CD14-positive monocyte (primary cell): ENCODE results near the gene SMC4. TPM values are rescaled to one million over a fixed set of nuclear protein-coding genes. Genes with fewer than 3 reads are reported as not detected.
A peak's percentile ranks its signal among the peaks of the same experiment; 100 is the strongest.

Source experiments
- DNase-seq, 3 donors: peaks; one replicate each; pipeline ENCODE4 v3.0.0-alpha.2; 2011 to 2022
- H2AFZ ChIP-seq: 2 replicates; pipeline ENCODE4 v1.6.0; 2012; ENCODE audit warnings: mild to moderate bottlenecking, low read depth, low read length, inconsistent platforms; ENCODE audit not compliant: insufficient read depth, poor library complexity, severe bottlenecking
- H3K27ac ChIP-seq, 2 donors: 1 replicate in 1 of 2; 2 replicates in 1 of 2; pipeline ENCODE4 v1.5.1; 2012 to 2013; ENCODE audit warnings: low read length in 2 of 2, control low read depth in 1 of 2, inconsistent platforms in 1 of 2, low read depth in 1 of 2, mild to moderate bottlenecking in 1 of 2
- H3K27me3 ChIP-seq, 2 donors: one replicate each; pipeline versions ENCODE4 v1.6.0 to v1.6.1; 2011 to 2013; ENCODE audit warnings: low read length in 2 of 2; ENCODE audit not compliant: control insufficient read depth in 2 of 2, insufficient read depth in 2 of 2
- H3K36me3 ChIP-seq, 2 donors: replicated peaks in 1 of 2; 1 replicate in 1 of 2; 2 replicates in 1 of 2; pipeline versions ENCODE4 v1.5.1 to v1.6.1; 2012 to 2013; ENCODE audit warnings: low read length in 2 of 2, control low read depth in 1 of 2, inconsistent platforms in 1 of 2, mild to moderate bottlenecking in 1 of 2; ENCODE audit not compliant: insufficient read depth in 2 of 2, control insufficient read depth in 1 of 2
- H3K4me1 ChIP-seq, 2 donors: 1 replicate in 1 of 2; 2 replicates in 1 of 2; pipeline versions ENCODE4 v1.5.1 to v1.6.1; 2012 to 2013; ENCODE audit warnings: low read length in 2 of 2, control low read depth in 1 of 2, inconsistent platforms in 1 of 2, mild to moderate bottlenecking in 1 of 2, moderate library complexity in 1 of 2; ENCODE audit not compliant: insufficient read depth in 2 of 2, control insufficient read depth in 1 of 2
- H3K4me2 ChIP-seq: replicated peaks from 2 replicates; pipeline ENCODE3; 2012; ENCODE audit warnings: low read length, moderate library complexity, mild to moderate bottlenecking; ENCODE audit not compliant: poor library complexity, severe bottlenecking; ENCODE audit errors: extremely low read depth
- H3K4me3 ChIP-seq, 3 experiments: fragments of 200-600 bp in 1 of 3; sonication (generic) in 1 of 3; replicated peaks in 1 of 3; 1 replicate in 2 of 3; 2 replicates in 1 of 3; pipeline ENCODE4 v1.5.1; 2011 to 2013; ENCODE audit warnings: low read length in 3 of 3, mild to moderate bottlenecking in 3 of 3, control low read depth in 2 of 3, low read depth in 2 of 3, inconsistent platforms in 1 of 3, moderate library complexity in 1 of 3
- H3K79me2 ChIP-seq: 2 replicates; pipeline ENCODE4 v1.6.0; 2012; ENCODE audit warnings: mild to moderate bottlenecking, control low read depth, inconsistent platforms, low read length, moderate library complexity; ENCODE audit not compliant: insufficient read depth
- H3K9ac ChIP-seq: 2 replicates; pipeline ENCODE4 v1.6.0; 2017; ENCODE audit warnings: low read length, mild to moderate bottlenecking; ENCODE audit not compliant: insufficient read depth, poor library complexity, severe bottlenecking
- H3K9me3 ChIP-seq, 2 donors: replicated peaks in 1 of 2; 1 replicate in 1 of 2; 2 replicates in 1 of 2; pipeline versions ENCODE4 v1.5.1 to v1.6.1; 2012 to 2013; ENCODE audit warnings: low read length in 2 of 2, control low read depth in 1 of 2; ENCODE audit not compliant: control insufficient read depth in 1 of 2, insufficient read depth in 1 of 2
- H4K20me1 ChIP-seq: 2 replicates; pipeline ENCODE4 v1.6.0; 2012; ENCODE audit warnings: mild to moderate bottlenecking, low read length, control low read depth, moderate library complexity; ENCODE audit not compliant: insufficient read depth
- H3K27ac Mint-ChIP-seq, 7 donors: one replicate each; pipeline ENCODE4 v1.8.0; 2020; ENCODE audit warnings: mild to moderate bottlenecking in 7 of 7, mixed read lengths in 7 of 7, moderate library complexity in 6 of 7, inconsistent platforms in 2 of 7
- H3K27me3 Mint-ChIP-seq, 3 donors: one replicate each; pipeline ENCODE4 v1.8.0; 2021 to 2022; ENCODE audit warnings: low read depth in 3 of 3, mild to moderate bottlenecking in 3 of 3, mixed read lengths in 3 of 3, moderate library complexity in 3 of 3, inconsistent platforms in 1 of 3
- H3K36me3 Mint-ChIP-seq, 2 donors: one replicate each; pipeline ENCODE4 v1.8.0; 2020; ENCODE audit warnings: mixed read lengths in 2 of 2, inconsistent platforms in 1 of 2, mild to moderate bottlenecking in 1 of 2
- H3K4me1 Mint-ChIP-seq: one replicate; pipeline ENCODE4 v1.8.0; 2020; ENCODE audit warnings: mild to moderate bottlenecking, mixed read lengths
- H3K4me3 Mint-ChIP-seq, 2 donors: one replicate each; pipeline ENCODE4 v1.8.0; 2020; ENCODE audit warnings: mild to moderate bottlenecking in 2 of 2, mixed read lengths in 2 of 2, moderate library complexity in 1 of 2
- H3K9me3 Mint-ChIP-seq, 7 donors: one replicate each; pipeline ENCODE4 v1.8.0; 2020 to 2022; ENCODE audit warnings: mixed read lengths in 7 of 7, mild to moderate bottlenecking in 6 of 7, moderate library complexity in 6 of 7, inconsistent platforms in 2 of 7
- CTCF ChIP-seq: fragments of 200-600 bp; IDR thresholded peaks from one replicate; pipeline ENCODE4 v1.8.0; 2022; ENCODE audit warnings: antibody characterized with exemption, mild to moderate bottlenecking
- WGBS: methylation state at CpG from one replicate; pipeline ENCODE4 v1.1.5; 2013; ENCODE audit warnings: missing lambda C conversion rate; ENCODE audit not compliant: insufficient coverage; 5-methylcytosine and 5-hydroxymethylcytosine counted together
- intact Hi-C, 2 donors: fragments of 100-400 bp; cut with micrococcal nuclease; formaldehyde crosslinking; loops; one replicate each; pipeline versions ENCODE4 v1.15.0 to v1.15.1; 2023
- polyA plus RNA-seq, 3 donors: library from polyadenylated mRNA; depleted of rRNA in 1 of 3; unstranded in 2 of 3; stranded (reverse) in 1 of 3; fragments of 300-500 nt in 2 of 3; fragments of >200 nt in 1 of 3; fragmentation: Illumina TruSeq in 2 of 3; gene quantifications; 1 replicate in 2 of 3; 2 replicates in 1 of 3; pipeline ENCODE4 v1.2.3, GENCODE V29; 2012 to 2021

SMC4 gene
- polyA plus RNA-seq, 3 donors, result 6.8 to 17.2 (median 14.1) TPM

- Histone ChIP-seq H4K20me1 (no peaks in the 10 kb centered on the region), H3K36me3 (peaks cover 0 to 3% of the 10 kb centered on the region in 2 donors), H3K9me3 (no peaks in the 10 kb centered on the region), H3K9ac (no peak overlapping the region), H3K4me1 (peaks cover 16 to 30% of the 10 kb centered on the region in 2 donors), H3K4me3 (no peak overlapping the region), H3K79me2 (peaks cover 69% of the 10 kb centered on the region), H3K4me2 (no peak overlapping the region), H2AFZ (no peak overlapping the region), H3K27ac (no peak overlapping the region), H3K27me3 (no peaks in the 10 kb centered on the region)
- H3K9me3 Mint-ChIP-seq, result peaks cover 0 to 13% (median 6%) of the 10 kb centered on the region in 7 donors
- peaks cover 8 to 16% of the 10 kb centered on the region in 2 donors for H3K36me3 Mint-ChIP-seq
- no peak overlapping the region for H3K4me3 Mint-ChIP-seq
- intact Hi-C loops, result loop anchor here in 1 of 2 donors (5.0 kb wide), 1 partner anchor 45 kb away; no protein-coding TSS in a partner anchor
- peaks cover 0 to 9% (median 0%) of the 10 kb centered on the region in 3 donors for H3K27me3 Mint-ChIP-seq
- no peak for DNase-seq
- TF ChIP-seq CTCF, result no peak
- peak overlapping the region in 1 of 7 donors; percentile 10 for H3K27ac Mint-ChIP-seq
- no CpG with 5 or more reads among the region's 3 CpGs for WGBS
- H3K4me1 Mint-ChIP-seq, result peaks cover 26% of the 10 kb centered on the region
Measured at GRCh38 chr3:160447544-160447943, 48.1 kb downstream of the SMC4 start.

GRCh38 chr3:160448845-160449635, 49.6 kb downstream of the SMC4 start:
- peaks cover 0 to 9% (median 0%) of the 10 kb centered on the region in 3 donors for H3K27me3 Mint-ChIP-seq
- H3K4me1 Mint-ChIP-seq, result peaks cover 26% of the 10 kb centered on the region
- peaks cover 54% of the 10 kb centered on the region for H3K79me2 ChIP-seq
- peak overlapping the region; percentile 84 to 95 (median 91) for H3K27ac Mint-ChIP-seq
- H3K27me3 ChIP-seq, result no peaks in the 10 kb centered on the region
- peaks cover 0 to 3% of the 10 kb centered on the region in 2 donors for H3K36me3 ChIP-seq
- peak; percentile 6 to 41 (median 28) for DNase-seq
- H3K4me3 ChIP-seq, result peak overlapping the region; percentile 63 to 83 (median 80)
- no peaks in the 10 kb centered on the region for H4K20me1 ChIP-seq
- H3K9ac ChIP-seq, result peak overlapping the region; percentile 73
- TF ChIP-seq CTCF, result no peak
- peak overlapping the region; percentile 92 for H2AFZ ChIP-seq
- intact Hi-C loops, result loop anchor here in 1 of 2 donors (5.0 kb wide), 1 partner anchor 47 kb away; no protein-coding TSS in a partner anchor
- H3K36me3 Mint-ChIP-seq, result peaks cover 8 to 12% of the 10 kb centered on the region in 2 donors
- WGBS, result 0% methylated on average over 5 of the region's 26 CpGs
- peaks cover 16 to 30% of the 10 kb centered on the region in 2 donors for H3K4me1 ChIP-seq
- peak overlapping the region; percentile 68 to 82 for H3K27ac ChIP-seq
- peak overlapping the region; percentile 94 to 95 for H3K4me3 Mint-ChIP-seq
- H3K9me3 Mint-ChIP-seq, result peaks cover 0 to 14% (median 6%) of the 10 kb centered on the region in 7 donors
- H3K4me2 ChIP-seq, result peak overlapping the region; percentile 82
- H3K9me3 ChIP-seq, result no peaks in the 10 kb centered on the region
